Neuron (in vitro differentiated cells): Measurements from ENCODE around the gene MYT1.

Experiments used
- H2AFZ ChIP-seq: one replicate; pipeline ENCODE4 v1.6.1; 2013; ENCODE audit warnings: low read depth, mild to moderate bottlenecking, inconsistent platforms, low read length, moderate library complexity
- H3K27me3 ChIP-seq: one replicate; pipeline ENCODE4 v1.6.1; 2013; ENCODE audit warnings: low read length; ENCODE audit not compliant: insufficient read depth
- H3K36me3 ChIP-seq: one replicate; pipeline ENCODE4 v1.6.1; 2013; ENCODE audit warnings: low read length; ENCODE audit not compliant: insufficient read depth
- H3K4me1 ChIP-seq: one replicate; pipeline ENCODE4 v1.6.1; 2013; ENCODE audit warnings: low read length; ENCODE audit not compliant: insufficient read depth
- H3K4me3 ChIP-seq: 2 replicates; pipeline ENCODE4 v1.5.1; 2013; ENCODE audit warnings: mild to moderate bottlenecking, low read length, moderate library complexity
- H3K9me3 ChIP-seq: one replicate; pipeline ENCODE4 v1.6.1; 2013; ENCODE audit warnings: low read length

MYT1 gene

GRCh38 chr20:64244870-64245603, 80.8 kb downstream of the MYT1 start:
- peaks cover 9% of the 10 kb centered on the region for H3K4me1 ChIP-seq
- peaks cover 2% of the 10 kb centered on the region for H3K9me3 ChIP-seq
- no peak overlapping the region for H2AFZ ChIP-seq
- H3K27me3 ChIP-seq: peaks cover 17% of the 10 kb centered on the region
- no peaks in the 10 kb centered on the region for H3K36me3 ChIP-seq
- no peak overlapping the region for H3K4me3 ChIP-seq

GRCh38 chr20:64245746-64246595, 81.7 kb downstream of the MYT1 start:
- Histone ChIP-seq H3K27me3 (peaks cover 22% of the 10 kb centered on the region), H3K9me3 (no peaks in the 10 kb centered on the region)

GRCh38 chr20:64246616-64247306, 82.5 kb downstream of the MYT1 start:
- no peaks in the 10 kb centered on the region for H3K9me3 ChIP-seq
- H3K4me1 ChIP-seq: no peaks in the 10 kb centered on the region
- H3K4me3 ChIP-seq: no peak overlapping the region
- no peak overlapping the region for H2AFZ ChIP-seq
- no peaks in the 10 kb centered on the region for H3K36me3 ChIP-seq
- peaks cover 22% of the 10 kb centered on the region for H3K27me3 ChIP-seq

More at GRCh38 chr20:64245746-64246595, 81.7 kb downstream of the MYT1 start:
- Histone ChIP-seq H3K36me3 (no peaks in the 10 kb centered on the region), H3K4me1 (peaks cover 4% of the 10 kb centered on the region), H3K4me3 (no peak overlapping the region), H2AFZ (no peak overlapping the region)

- Histone ChIP-seq H3K4me3 (no peak overlapping the region), H3K9me3 (no peaks in the 10 kb centered on the region), H3K36me3 (no peaks in the 10 kb centered on the region), H3K4me1 (no peaks in the 10 kb centered on the region), H2AFZ (no peak overlapping the region), H3K27me3 (peaks cover 22% of the 10 kb centered on the region)
Measured at GRCh38 chr20:64247307-64247618, 83.0 kb downstream of the MYT1 start.

GRCh38 chr20:64247970-64248841, 84.0 kb downstream of the MYT1 start:
- H2AFZ ChIP-seq: no peak overlapping the region

GRCh38 chr20:64250027-64250426, 85.8 kb downstream of the MYT1 start:
- no peaks in the 10 kb centered on the region for H3K4me1 ChIP-seq
- peaks cover 22% of the 10 kb centered on the region for H3K27me3 ChIP-seq
- no peaks in the 10 kb centered on the region for H3K9me3 ChIP-seq
- H2AFZ ChIP-seq: no peak overlapping the region
- no peaks in the 10 kb centered on the region for H3K36me3 ChIP-seq
- no peak overlapping the region for H3K4me3 ChIP-seq

More at GRCh38 chr20:64247970-64248841, 84.0 kb downstream of the MYT1 start:
- Histone ChIP-seq H3K4me3 (no peak overlapping the region), H3K4me1 (no peaks in the 10 kb centered on the region), H3K9me3 (no peaks in the 10 kb centered on the region), H3K27me3 (peaks cover 22% of the 10 kb centered on the region), H3K36me3 (no peaks in the 10 kb centered on the region)

- Histone ChIP-seq H3K4me1 (peaks cover 10% of the 10 kb centered on the region), H3K4me3 (no peak overlapping the region), H2AFZ (no peak overlapping the region), H3K9me3 (no peaks in the 10 kb centered on the region), H3K36me3 (no peaks in the 10 kb centered on the region), H3K27me3 (peaks cover 13% of the 10 kb centered on the region)
Measured at GRCh38 chr20:64253000-64253383, 88.7 kb downstream of the MYT1 start.

GRCh38 chr20:64253443-64253842, 89.2 kb downstream of the MYT1 start:
- no peak overlapping the region for H3K4me3 ChIP-seq

GRCh38 chr20:64254156-64254555, 89.9 kb downstream of the MYT1 start:
- H3K4me3 ChIP-seq: no peak overlapping the region
- H3K27me3 ChIP-seq: peaks cover 8% of the 10 kb centered on the region
- no peaks in the 10 kb centered on the region for H3K36me3 ChIP-seq
- no peaks in the 10 kb centered on the region for H3K9me3 ChIP-seq
- H3K4me1 ChIP-seq: peaks cover 10% of the 10 kb centered on the region
- no peak overlapping the region for H2AFZ ChIP-seq

More at GRCh38 chr20:64253443-64253842, 89.2 kb downstream of the MYT1 start:
- Histone ChIP-seq H3K9me3 (no peaks in the 10 kb centered on the region), H3K4me1 (peaks cover 10% of the 10 kb centered on the region), H3K36me3 (no peaks in the 10 kb centered on the region), H2AFZ (no peak overlapping the region), H3K27me3 (peaks cover 10% of the 10 kb centered on the region)

- H3K9me3 ChIP-seq: no peaks in the 10 kb centered on the region
- H3K27me3 ChIP-seq: peaks cover 6% of the 10 kb centered on the region
- peak overlapping the region; percentile 86 for H2AFZ ChIP-seq
- H3K4me3 ChIP-seq: peak overlapping the region; percentile 64
- peaks cover 10% of the 10 kb centered on the region for H3K4me1 ChIP-seq
- H3K36me3 ChIP-seq: no peaks in the 10 kb centered on the region
Measured at GRCh38 chr20:64254571-64255360, 90.5 kb downstream of the MYT1 start.

- Histone ChIP-seq H2AFZ (peak within 1 kb of the TSS; percentile 86), H3K4me3 (peak within 1 kb of the TSS; percentile 64), H3K36me3 (peaks cover 4% of the 10 kb centered on the region), H3K9me3 (no peaks in the 10 kb centered on the region), H3K4me1 (peaks cover 10% of the 10 kb centered on the region), H3K27me3 (peaks cover 2% of the 10 kb centered on the region)
Measured at GRCh38 chr20:64255361-64256281, 91.4 kb downstream of the MYT1 start, which contains the start of gene PCMTD2. PCMTD2 (plus strand) TSS chr20:64255748; CDS start chr20:64259966, 4,218 bp downstream.
